K562 (cell line): Measurements from ENCODE around the gene UNC50. TPM values are rescaled to one million over a fixed set of nuclear protein-coding genes. Genes with fewer than 3 reads are reported as not detected.

Source experiments
- BCOR ChIP-seq: fragments of 450-650 bp; IDR thresholded peaks from 2 replicates; pipeline ENCODE4 v1.6.1; 2016
- EGR1 ChIP-seq: fragments of 450-650 bp; conservative IDR thresholded peaks from 2 replicates; pipeline ENCODE4 v1.6.1; 2017; ENCODE audit warnings: mild to moderate bottlenecking
- GABPA ChIP-seq: fragments of 200-800 bp; sonication (Bioruptor generic); conservative IDR thresholded peaks from 2 replicates; pipeline ENCODE4 v1.6.1; 2016; ENCODE audit warnings: low read depth, missing genetic modification characterization, missing compliant biosample characterization
- GTF2E2 ChIP-seq: fragments of 200-800 bp; sonication (Bioruptor generic); IDR thresholded peaks from 2 replicates; pipeline ENCODE4 v1.6.1; 2016; ENCODE audit warnings: missing genetic modification characterization, missing compliant biosample characterization
- KDM1A ChIP-seq, 2 experiments: fragments of 450-650 bp; IDR thresholded peaks; 2 replicates each; pipeline ENCODE4 v1.6.1; 2016; ENCODE audit warnings: mild to moderate bottlenecking in 2 of 2
- MAZ ChIP-seq, 2 experiments: fragments of 450-650 bp in 1 of 2; sonication (generic) in 1 of 2; formaldehyde crosslinking; IDR thresholded peaks in 1 of 2; conservative IDR thresholded peaks in 1 of 2; 2 replicates each; pipeline versions ENCODE4 v1.4.0 to v1.5.0; 2020; ENCODE audit warnings: mild to moderate bottlenecking in 1 of 2, missing genetic modification reagents in 1 of 2
- MTA2 ChIP-seq: fragments of 450-650 bp; IDR thresholded peaks from 2 replicates; pipeline ENCODE4 v1.6.1; 2016; ENCODE audit warnings: low read depth
- NCOA1 ChIP-seq: fragments of 450-650 bp; IDR thresholded peaks from 2 replicates; pipeline ENCODE4 v1.6.1; 2016; ENCODE audit warnings: low read depth
- RFX1 ChIP-seq: fragments of 450-650 bp; IDR thresholded peaks from 2 replicates; pipeline ENCODE4 v1.6.1; 2016; ENCODE audit warnings: mild to moderate bottlenecking, moderate library complexity
- SIN3A ChIP-seq, 2 experiments: fragments of 150-350 bp in 1 of 2; IDR thresholded peaks; 2 replicates each; pipeline ENCODE4 v1.6.1; 2011 to 2016; ENCODE audit warnings: borderline replicate concordance in 2 of 2, low read depth in 2 of 2, low read length in 2 of 2, mild to moderate bottlenecking in 2 of 2, moderate library complexity in 2 of 2; ENCODE audit not compliant: control insufficient read depth in 1 of 2
- ZNF197 ChIP-seq: fragments of 200-800 bp; sonication (Bioruptor generic); IDR thresholded peaks from 2 replicates; pipeline ENCODE4 v1.6.1; 2016; ENCODE audit warnings: low read depth, missing genetic modification characterization, missing compliant biosample characterization
- polyA plus RNA-seq, 8 experiments: library from polyadenylated mRNA; depleted of rRNA in 4 of 8; stranded (reverse) in 5 of 8; unstranded in 3 of 8; fragments of >200 nt; fragmentation: Nextera tagmentation in 2 of 8; fragmentation: Illumina TruSeq in 1 of 8; extraction: Ambion mirVana in 2 of 8; extraction: Trizol in 1 of 8; gene quantifications; 2 replicates each; pipeline versions ENCODE4 v1.2.1 to v1.2.3, GENCODE V29; 2011 to 2014; ENCODE audit warnings: inconsistent platforms in 1 of 8, missing spikeins in 1 of 8
- total RNA-seq, 7 experiments: library from RNA; depleted of rRNA in 6 of 7; stranded (reverse); fragments of >200 nt in 6 of 7; fragmentation: Illumina TruSeq in 2 of 7; extraction: Trizol in 2 of 7; gene quantifications; 2 replicates each; pipeline versions ENCODE4 v1.2.1 to v1.2.3, GENCODE V29; 2011 to 2021; ENCODE audit warnings: low replicate concordance in 1 of 7
- TF ChIP-seq, protein P1 (sequence below): fragments of 250-450 bp; sonication (Bioruptor Pico); IDR thresholded peaks from 2 replicates; pipeline ENCODE4 v1.4.0; 2020; ENCODE audit warnings: borderline replicate concordance
- TF ChIP-seq, protein P2 (sequence below): sonication (generic); formaldehyde crosslinking; IDR thresholded peaks from 2 replicates; pipeline ENCODE4 v1.5.0; 2020; ENCODE audit warnings: missing genetic modification reagents
- TF ChIP-seq, protein P3 (sequence below): fragments of 450-650 bp; IDR thresholded peaks from 2 replicates; pipeline ENCODE4 v1.6.1; 2016; ENCODE audit warnings: mild to moderate bottlenecking
- TF ChIP-seq, protein P4 (sequence below): sonication (generic); formaldehyde crosslinking; IDR thresholded peaks from 2 replicates; pipeline ENCODE4 v1.8.1; 2023; ENCODE audit warnings: mild to moderate bottlenecking, missing genetic modification reagents
- TF ChIP-seq, protein P5 (sequence below): fragments of 250-450 bp; sonication (Bioruptor Pico); IDR thresholded peaks from 2 replicates; pipeline ENCODE4 v1.4.0; 2020; ENCODE audit warnings: mild to moderate bottlenecking, moderate library complexity, borderline replicate concordance

The UNC50 gene
- total and polyA plus RNA-seq, 9 of the 15 experiments (the other 6 are each of a cell fraction or from before 2014, with no cell fraction given), result 30.0 to 52.9 (median 35.9) TPM

DNA sequence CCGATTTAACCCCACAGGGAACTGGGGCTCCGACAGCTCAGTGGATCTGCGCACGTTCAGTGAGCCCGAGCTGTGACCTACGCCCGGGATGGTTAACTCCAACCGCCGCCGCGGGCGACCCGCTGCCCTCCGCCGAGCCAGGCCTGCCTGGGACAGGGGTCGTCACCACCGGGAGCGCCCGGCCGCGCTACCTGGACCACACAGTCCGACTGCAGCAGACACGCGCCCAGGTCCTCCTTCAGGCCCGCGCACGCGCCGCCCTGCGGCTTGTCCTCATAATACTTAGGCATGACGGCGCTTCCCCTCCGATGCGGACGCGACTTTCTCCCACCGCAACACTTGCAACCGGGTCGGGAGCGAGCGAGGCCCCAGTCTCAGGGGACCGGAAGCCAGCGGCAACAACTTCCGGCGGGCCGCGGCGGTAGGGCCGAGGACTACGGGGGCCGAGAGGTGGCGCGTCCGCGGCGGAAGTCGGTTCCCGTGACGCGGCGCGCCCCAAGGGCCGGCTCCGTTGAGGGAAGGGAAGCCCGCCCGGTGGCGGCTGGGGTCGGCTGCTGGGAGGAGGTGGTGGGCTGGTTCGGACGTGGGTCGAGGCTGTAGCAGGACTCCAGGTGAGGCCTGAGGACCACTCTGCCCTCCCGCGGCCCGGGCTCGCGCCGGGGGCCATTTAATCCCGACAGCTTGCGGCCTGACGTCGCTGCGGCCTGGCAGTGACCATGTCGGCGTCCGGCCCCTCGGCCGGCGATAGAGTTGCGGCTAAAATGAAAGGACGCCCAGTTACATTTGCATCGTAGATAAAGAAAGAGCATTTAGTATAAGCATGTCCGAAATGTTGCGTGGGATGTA, at the start of gene UNC50, which contains the start of gene COA5 (continued):
- TF ChIP-seq, protein P1, sequence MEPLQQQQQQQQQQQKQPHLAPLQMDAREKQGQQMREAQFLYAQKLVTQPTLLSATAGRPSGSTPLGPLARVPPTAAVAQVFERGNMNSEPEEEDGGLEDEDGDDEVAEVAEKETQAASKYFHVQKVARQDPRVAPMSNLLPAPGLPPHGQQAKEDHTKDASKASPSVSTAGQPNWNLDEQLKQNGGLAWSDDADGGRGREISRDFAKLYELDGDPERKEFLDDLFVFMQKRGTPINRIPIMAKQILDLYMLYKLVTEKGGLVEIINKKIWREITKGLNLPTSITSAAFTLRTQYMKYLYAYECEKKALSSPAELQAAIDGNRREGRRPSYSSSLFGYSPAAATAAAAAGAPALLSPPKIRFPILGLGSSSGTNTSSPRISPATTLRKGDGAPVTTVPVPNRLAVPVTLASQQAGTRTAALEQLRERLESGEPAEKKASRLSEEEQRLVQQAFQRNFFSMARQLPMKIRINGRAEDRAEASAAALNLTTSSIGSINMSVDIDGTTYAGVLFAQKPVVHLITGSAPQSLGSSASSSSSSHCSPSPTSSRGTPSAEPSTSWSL (CRISPR knock-in tag), result no peak
- TF ChIP-seq, protein P2, sequence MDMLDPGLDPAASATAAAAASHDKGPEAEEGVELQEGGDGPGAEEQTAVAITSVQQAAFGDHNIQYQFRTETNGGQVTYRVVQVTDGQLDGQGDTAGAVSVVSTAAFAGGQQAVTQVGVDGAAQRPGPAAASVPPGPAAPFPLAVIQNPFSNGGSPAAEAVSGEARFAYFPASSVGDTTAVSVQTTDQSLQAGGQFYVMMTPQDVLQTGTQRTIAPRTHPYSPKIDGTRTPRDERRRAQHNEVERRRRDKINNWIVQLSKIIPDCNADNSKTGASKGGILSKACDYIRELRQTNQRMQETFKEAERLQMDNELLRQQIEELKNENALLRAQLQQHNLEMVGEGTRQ, result no peak; the same call in 1 of the 2 replicates
- TF ChIP-seq GTF2E2 (tag) (peak; percentile 95), KDM1A (IDR thresholded peaks at IDR 0.05) (no peak), MTA2 (no peak), NCOA1 (peak; percentile 79), EGR1 (0 out of 2 replicates have a peak, but pooled peaks have one; percentile 14), RFX1 (no peak), SIN3A (IDR thresholded peaks at IDR 0.05; ENCODE audit: borderline replicate concordance in 2 of 2, control insufficient read depth in 1 of 2, low read depth in 2 of 2, low read length in 2 of 2) (peak; percentile 41 to 58; a peak in 3 of 4 replicates), ZNF197 (0 out of 2 replicates have a peak, but pooled peaks have one; percentile 27), BCOR (no peak; the same call in 1 of the 2 replicates), MAZ (CRISPR knock-in tag; conservative IDR thresholded peaks at IDR 0.05 in 1 of 2, IDR thresholded peaks at IDR 0.05 in 1 of 2) (peak; percentile 81 to 87), GABPA (peak; percentile 99)
- TF ChIP-seq, protein P3, sequence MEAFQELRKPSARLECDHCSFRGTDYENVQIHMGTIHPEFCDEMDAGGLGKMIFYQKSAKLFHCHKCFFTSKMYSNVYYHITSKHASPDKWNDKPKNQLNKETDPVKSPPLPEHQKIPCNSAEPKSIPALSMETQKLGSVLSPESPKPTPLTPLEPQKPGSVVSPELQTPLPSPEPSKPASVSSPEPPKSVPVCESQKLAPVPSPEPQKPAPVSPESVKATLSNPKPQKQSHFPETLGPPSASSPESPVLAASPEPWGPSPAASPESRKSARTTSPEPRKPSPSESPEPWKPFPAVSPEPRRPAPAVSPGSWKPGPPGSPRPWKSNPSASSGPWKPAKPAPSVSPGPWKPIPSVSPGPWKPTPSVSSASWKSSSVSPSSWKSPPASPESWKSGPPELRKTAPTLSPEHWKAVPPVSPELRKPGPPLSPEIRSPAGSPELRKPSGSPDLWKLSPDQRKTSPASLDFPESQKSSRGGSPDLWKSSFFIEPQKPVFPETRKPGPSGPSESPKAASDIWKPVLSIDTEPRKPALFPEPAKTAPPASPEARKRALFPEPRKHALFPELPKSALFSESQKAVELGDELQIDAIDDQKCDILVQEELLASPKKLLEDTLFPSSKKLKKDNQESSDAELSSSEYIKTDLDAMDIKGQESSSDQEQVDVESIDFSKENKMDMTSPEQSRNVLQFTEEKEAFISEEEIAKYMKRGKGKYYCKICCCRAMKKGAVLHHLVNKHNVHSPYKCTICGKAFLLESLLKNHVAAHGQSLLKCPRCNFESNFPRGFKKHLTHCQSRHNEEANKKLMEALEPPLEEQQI, result no peak
- TF ChIP-seq, protein P4, sequence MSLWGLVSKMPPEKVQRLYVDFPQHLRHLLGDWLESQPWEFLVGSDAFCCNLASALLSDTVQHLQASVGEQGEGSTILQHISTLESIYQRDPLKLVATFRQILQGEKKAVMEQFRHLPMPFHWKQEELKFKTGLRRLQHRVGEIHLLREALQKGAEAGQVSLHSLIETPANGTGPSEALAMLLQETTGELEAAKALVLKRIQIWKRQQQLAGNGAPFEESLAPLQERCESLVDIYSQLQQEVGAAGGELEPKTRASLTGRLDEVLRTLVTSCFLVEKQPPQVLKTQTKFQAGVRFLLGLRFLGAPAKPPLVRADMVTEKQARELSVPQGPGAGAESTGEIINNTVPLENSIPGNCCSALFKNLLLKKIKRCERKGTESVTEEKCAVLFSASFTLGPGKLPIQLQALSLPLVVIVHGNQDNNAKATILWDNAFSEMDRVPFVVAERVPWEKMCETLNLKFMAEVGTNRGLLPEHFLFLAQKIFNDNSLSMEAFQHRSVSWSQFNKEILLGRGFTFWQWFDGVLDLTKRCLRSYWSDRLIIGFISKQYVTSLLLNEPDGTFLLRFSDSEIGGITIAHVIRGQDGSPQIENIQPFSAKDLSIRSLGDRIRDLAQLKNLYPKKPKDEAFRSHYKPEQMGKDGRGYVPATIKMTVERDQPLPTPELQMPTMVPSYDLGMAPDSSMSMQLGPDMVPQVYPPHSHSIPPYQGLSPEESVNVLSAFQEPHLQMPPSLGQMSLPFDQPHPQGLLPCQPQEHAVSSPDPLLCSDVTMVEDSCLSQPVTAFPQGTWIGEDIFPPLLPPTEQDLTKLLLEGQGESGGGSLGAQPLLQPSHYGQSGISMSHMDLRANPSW (CRISPR knock-in tag), result no peak; the same call in 1 of the 2 replicates
- TF ChIP-seq, protein P5, sequence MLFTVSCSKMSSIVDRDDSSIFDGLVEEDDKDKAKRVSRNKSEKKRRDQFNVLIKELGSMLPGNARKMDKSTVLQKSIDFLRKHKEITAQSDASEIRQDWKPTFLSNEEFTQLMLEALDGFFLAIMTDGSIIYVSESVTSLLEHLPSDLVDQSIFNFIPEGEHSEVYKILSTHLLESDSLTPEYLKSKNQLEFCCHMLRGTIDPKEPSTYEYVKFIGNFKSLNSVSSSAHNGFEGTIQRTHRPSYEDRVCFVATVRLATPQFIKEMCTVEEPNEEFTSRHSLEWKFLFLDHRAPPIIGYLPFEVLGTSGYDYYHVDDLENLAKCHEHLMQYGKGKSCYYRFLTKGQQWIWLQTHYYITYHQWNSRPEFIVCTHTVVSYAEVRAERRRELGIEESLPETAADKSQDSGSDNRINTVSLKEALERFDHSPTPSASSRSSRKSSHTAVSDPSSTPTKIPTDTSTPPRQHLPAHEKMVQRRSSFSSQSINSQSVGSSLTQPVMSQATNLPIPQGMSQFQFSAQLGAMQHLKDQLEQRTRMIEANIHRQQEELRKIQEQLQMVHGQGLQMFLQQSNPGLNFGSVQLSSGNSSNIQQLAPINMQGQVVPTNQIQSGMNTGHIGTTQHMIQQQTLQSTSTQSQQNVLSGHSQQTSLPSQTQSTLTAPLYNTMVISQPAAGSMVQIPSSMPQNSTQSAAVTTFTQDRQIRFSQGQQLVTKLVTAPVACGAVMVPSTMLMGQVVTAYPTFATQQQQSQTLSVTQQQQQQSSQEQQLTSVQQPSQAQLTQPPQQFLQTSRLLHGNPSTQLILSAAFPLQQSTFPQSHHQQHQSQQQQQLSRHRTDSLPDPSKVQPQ (CRISPR knock-in tag), result no peak
